ENCODE data around the gene LRP1B.

DNA sequence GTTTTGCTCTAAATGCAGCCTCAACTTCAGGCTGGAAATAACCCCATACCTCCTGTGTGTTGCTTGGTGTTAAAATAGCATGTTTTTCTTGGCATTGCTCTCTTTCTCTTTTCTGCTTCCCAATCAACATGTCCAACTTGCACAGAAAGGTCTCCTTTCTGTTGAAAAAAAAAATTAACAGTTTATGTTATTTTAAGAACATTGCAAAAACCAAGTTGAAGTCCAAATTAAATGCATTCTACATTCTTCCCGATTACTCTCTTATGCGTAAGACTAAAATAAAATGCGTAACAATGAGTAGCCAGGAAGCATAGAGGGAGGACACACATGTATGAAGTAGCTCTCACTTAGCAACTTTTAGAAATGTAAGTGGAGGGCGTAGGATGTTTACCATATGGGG lies 1944.5 kb downstream of the LRP1B start:
- TF ChIP-seq, protein P1, sequence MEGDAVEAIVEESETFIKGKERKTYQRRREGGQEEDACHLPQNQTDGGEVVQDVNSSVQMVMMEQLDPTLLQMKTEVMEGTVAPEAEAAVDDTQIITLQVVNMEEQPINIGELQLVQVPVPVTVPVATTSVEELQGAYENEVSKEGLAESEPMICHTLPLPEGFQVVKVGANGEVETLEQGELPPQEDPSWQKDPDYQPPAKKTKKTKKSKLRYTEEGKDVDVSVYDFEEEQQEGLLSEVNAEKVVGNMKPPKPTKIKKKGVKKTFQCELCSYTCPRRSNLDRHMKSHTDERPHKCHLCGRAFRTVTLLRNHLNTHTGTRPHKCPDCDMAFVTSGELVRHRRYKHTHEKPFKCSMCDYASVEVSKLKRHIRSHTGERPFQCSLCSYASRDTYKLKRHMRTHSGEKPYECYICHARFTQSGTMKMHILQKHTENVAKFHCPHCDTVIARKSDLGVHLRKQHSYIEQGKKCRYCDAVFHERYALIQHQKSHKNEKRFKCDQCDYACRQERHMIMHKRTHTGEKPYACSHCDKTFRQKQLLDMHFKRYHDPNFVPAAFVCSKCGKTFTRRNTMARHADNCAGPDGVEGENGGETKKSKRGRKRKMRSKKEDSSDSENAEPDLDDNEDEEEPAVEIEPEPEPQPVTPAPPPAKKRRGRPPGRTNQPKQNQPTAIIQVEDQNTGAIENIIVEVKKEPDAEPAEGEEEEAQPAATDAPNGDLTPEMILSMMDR (conservative IDR thresholded peaks at IDR 0.05 in 1 of 2, IDR thresholded peaks at IDR 0.05 in 1 of 2; ENCODE audit: extremely low read depth in 1 of 2, insufficient read depth in 1 of 2, low read depth in 1 of 2, low read length in 2 of 2), result no peak
- no peak for TF ChIP-seq EZH2 (IDR thresholded peaks at IDR 0.05; ENCODE audit: borderline replicate concordance, low read length)
